GM12864 (cell line): ENCODE measurements around the gene ALS2.

Experiments
- DNase-seq: peaks from one replicate; pipeline ENCODE4 v3.0.0-alpha.2; 2011; ENCODE audit warnings: low read depth
- H3K4me3 ChIP-seq: 2 replicates; pipeline ENCODE4 v1.5.1; 2011; ENCODE audit warnings: mild to moderate bottlenecking, low read depth, low read length, control low read depth
- CTCF ChIP-seq: IDR thresholded peaks from 2 replicates; pipeline ENCODE4 v1.5.1; 2011; ENCODE audit warnings: low read depth, mild to moderate bottlenecking, moderate library complexity, low read length, control low read depth, inconsistent platforms; ENCODE audit errors: missing control alignments

Gene ALS2

DNA sequence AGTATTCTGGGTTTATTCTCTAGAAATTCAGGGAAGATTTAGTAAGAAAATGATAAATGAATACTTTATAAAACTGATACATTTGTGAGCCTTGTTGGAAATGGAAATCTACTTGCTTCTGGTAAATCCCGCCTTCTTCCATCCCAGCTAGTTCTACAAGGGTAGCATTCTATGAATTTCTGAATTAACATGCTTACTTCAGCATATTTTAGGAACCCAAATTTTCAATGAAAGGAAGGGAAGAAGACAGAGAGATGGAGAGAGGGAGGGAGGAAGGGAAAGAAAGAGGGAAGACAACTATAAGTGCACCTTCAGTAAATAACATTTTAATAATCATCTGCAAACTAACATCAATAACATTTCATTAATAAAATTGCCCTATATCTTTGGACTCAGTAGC, 110.9 kb downstream of the ALS2 start:
- H3K4me3 ChIP-seq, result no peak overlapping the region
- no peak for DNase-seq
- no peak for TF ChIP-seq CTCF

DNA sequence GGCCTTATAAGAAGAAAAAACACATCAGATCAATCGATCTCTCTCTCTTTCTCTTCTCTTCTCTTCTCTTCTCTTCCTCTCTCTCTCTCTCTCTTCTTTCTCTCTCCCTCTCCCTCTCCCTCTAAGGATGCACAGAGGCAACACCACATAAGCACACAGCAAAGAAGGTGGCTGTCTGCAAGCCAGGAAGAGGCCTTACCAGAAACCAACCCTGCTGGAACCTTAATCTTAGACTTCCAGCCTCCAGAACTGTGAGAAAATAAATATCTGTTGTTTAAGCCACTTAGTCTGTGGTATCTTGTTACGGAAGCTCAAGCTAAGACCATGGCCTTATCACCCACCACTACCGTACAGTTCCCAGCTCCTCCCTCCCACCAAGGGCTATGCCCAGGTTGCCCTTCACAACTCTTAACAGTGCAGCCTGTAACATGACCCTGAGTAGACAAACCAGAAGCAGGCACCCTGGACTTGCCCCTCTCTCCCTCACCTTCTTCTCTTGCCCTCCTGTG, 112.3 kb downstream of the ALS2 start:
- no peak for DNase-seq
- no peak overlapping the region for H3K4me3 ChIP-seq
- TF ChIP-seq CTCF, result no peak

DNA sequence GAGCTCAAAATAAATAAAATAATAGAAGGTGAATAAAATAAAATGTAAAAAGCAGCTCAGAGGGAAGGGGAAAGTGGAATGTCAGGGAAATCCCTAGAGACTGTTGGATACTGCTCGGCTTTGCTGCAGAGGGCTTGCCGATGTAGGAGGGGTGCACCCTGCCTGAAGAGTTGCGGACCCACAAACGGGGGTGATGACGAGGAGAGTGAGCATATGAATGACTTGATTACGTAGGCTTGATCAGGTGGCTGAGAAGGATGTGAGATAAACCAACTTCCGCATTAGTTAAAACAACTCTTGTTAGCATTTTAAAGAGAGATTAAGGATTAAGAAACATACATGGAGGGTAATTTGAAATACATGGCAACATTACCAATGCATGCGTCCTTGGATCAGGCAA, 116.4 kb downstream of the ALS2 start:
- DNase-seq, result no peak
- no peak overlapping the region for H3K4me3 ChIP-seq
- TF ChIP-seq CTCF, result no peak

DNA sequence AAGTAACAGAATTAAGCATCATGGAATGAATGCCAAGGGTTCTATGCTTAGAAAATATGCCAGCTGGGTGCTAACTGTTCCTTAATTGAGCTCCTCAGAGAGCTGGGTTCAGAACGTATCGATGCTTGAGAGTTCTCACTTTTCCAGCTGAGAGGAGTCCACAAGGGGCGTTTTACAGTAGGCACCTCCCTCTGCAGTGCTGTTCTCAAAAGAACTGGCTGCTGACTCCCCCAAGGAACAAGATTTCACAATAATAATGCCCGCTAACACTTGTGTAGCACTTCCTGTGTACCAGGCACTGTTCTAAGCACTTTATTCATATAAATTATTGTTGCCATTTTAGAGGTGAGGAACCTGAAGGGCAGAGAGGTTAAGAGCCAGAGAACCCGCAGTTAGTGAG, 119.4 kb downstream of the ALS2 start:
- no peak for TF ChIP-seq CTCF

DNA sequence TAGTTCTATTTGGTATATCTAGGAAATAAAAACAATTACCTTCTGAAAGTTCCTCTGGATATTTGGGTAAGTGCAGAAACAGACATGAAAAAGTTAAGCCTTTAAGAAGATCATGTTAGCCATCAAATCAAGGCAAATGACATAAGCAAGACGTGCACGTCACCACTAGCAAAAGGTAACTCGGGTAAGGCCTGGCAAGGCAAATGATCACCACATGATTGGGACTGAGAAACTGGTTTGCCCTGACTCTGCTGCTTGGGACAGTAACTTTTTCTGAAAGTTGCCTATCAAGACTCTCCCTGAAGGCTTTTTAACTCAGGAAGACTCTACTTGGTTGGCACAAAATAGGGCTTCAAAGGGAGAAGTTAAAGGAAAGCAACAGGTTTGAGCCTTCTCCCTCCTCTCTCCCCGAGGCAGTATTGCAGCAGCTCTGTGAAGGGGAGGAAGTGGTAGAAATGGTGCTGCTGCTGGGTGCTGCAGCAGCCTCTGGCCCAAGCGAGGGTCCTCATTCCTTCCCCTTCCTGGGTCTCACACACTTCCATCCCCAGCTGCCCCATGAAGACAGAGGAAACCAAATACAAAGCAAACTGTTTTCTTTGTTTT, 120.3 kb downstream of the ALS2 start:
- H3K4me3 ChIP-seq, result no peak overlapping the region
- DNase-seq, result no peak
- no peak for TF ChIP-seq CTCF

More for the DNA sequence above, 119.4 kb downstream of the ALS2 start:
- DNase-seq, result no peak
- no peak overlapping the region for H3K4me3 ChIP-seq

- H3K4me3 ChIP-seq, result no peak overlapping the region
- no peak for DNase-seq
- TF ChIP-seq CTCF, result no peak
Measured at GRCh38 chr2:201656740-201657139, 124.0 kb downstream of the ALS2 start.

DNA sequence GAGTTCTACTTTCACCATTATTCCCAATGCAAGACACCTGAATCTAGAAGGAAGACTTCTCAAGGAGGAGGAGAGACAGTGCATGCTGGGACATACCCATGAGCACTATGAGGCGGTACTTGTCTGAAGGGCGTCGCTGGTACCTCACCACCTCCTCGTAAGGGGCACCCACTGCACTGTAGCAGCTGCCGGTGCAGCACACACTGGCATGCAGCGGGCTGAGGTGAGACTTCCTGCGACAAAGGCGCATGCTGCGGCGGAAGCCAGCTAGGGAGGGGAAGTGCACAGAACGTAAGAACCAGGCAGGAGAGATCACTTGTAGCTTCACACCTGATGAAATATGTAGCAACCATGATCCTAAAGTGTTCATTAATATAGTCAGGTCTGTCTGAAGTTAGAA, 124.6 kb downstream of the ALS2 start:
- TF ChIP-seq CTCF, result no peak
- no peak overlapping the region for H3K4me3 ChIP-seq
- no peak for DNase-seq
